Measurements from ENCODE around the gene TMEM44. TPM values are rescaled to one million over a fixed set of nuclear protein-coding genes. Genes with fewer than 3 reads are reported as not detected.

Gene TMEM44
- total and polyA plus RNA-seq, 9 of the 15 experiments (the other 6 are each of a cell fraction or from before 2014, with no cell fraction given): 0.53 to 18.1 (median 11.3) TPM

DNA sequence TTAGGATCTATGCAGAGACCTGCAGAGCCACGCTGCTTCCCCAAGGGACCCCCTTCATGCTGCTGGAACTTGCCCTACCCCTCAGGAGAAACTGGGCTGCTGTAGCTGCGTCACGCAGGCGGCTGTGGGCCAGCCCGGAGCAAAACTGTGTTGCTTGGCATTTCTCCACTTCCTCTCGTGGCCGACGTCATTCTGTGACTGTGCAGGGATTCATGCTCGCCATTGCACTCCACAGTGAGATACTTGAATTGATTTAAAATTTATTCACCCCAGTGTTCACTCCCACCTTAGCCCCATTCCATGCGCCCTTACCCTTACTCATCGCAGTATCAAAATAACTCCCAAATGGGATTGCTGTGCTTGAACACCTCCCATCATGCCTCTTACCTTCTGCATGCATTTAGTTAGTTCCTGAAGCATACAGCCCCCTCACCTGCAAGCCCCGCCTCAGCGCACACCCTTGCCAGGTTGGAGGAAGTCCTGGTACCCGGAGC lies 45.7 kb downstream of the TMEM44 start:
- Histone ChIP-seq H4K20me1 (replicated peaks; ENCODE audit: control insufficient read depth, insufficient read depth, low read length) (no peaks in the 10 kb centered on the region), H3K27me3 (ENCODE audit: control insufficient read depth in 2 of 2, insufficient read depth in 2 of 2, low read length in 2 of 2) (no peaks in the 10 kb centered on the region), H3K4me1 (replicated peaks in 1 of 2; ENCODE audit: control insufficient read depth in 2 of 2, insufficient read depth in 2 of 2, low read length in 2 of 2) (peaks cover 3 to 11% of the 10 kb centered on the region in 2 experiments; a peak in 4 of 5 replicates), H2AFZ (ENCODE audit: low read depth, low read length) (no peak overlapping the region), H3K36me3 (ENCODE audit: control insufficient read depth, insufficient read depth, low read length) (peaks cover 20% of the 10 kb centered on the region; the same call in 2 of the 3 replicates), H3K4me3 (no peak overlapping the region), H3K27ac (ENCODE audit: extremely low read depth, low read depth, low read length) (no peak overlapping the region), H3K4me2 (ENCODE audit: insufficient read depth, low read length) (no peak overlapping the region), H3K9ac (ENCODE audit: insufficient read depth in 1 of 2, low read depth in 2 of 2, low read length in 2 of 2) (peak overlapping the region in 1 of 2 experiments; percentile 54; a peak in 1 of 4 replicates), H3K9me3 (replicated peaks; ENCODE audit: control insufficient read depth, insufficient read depth, low read depth, low read length) (no peaks in the 10 kb centered on the region), H3K9me1 (ENCODE audit: control insufficient read depth, insufficient read depth, low read length) (no peaks in the 10 kb centered on the region), H3K79me2 (ENCODE audit: control insufficient read depth, insufficient read depth, low read length) (peaks cover 13% of the 10 kb centered on the region)
- intact Hi-C loops (cut with micrococcal nuclease) (no loop called here), in situ Hi-C loops (cut with MboI) (loop anchor here (10.0 kb wide), 1 partner anchor 253 kb away; no protein-coding TSS in a partner anchor)
- ChIA-PET CTCF (ENCODE audit: low intra/inter-chr PET ratio) (no interaction called here), POLR2A (interaction anchor here (0.6 to 1.1 kb wide), 3 partner anchors 12 to 843 kb away, joined by 3 to 4 read pairs (median 3); no protein-coding TSS in a partner anchor)
- no TSS peak for BruUV-seq (replicated peaks)
- FAIRE-seq (no peak), ATAC-seq (no peak), DNase-seq (ENCODE audit: extremely low read depth in 1 of 4, low spot score in 3 of 4) (no peak)
- 80% methylated on average over 14 of the region's 14 CpGs for WGBS (ENCODE audit: insufficient coverage, low coverage, missing lambda C conversion rate)
- no peak for TF ChIP-seq ELF4 (CRISPR knock-in tag; IDR thresholded peaks at IDR 0.05)
- TF ChIP-seq ATF7 (IDR thresholded peaks at IDR 0.05): no peak
- TF ChIP-seq THAP7 (CRISPR knock-in tag; IDR thresholded peaks at IDR 0.05): no peak
- no peak for TF ChIP-seq SPI1 (IDR thresholded peaks at IDR 0.05; ENCODE audit: borderline replicate concordance, low read depth, low read length)
- peak; percentile 55; the same call in 1 of the 2 replicates for TF ChIP-seq POLR2AphosphoS2 (IDR thresholded peaks at IDR 0.05; ENCODE audit: low read length)
- 0 out of 2 replicates have a peak, but pooled peaks have one; percentile 24 for TF ChIP-seq POLR2G (IDR thresholded peaks at IDR 0.05; ENCODE audit: low read depth, low read length)
- no peak for TF ChIP-seq RBM14 (IDR thresholded peaks at IDR 0.05; ENCODE audit: borderline replicate concordance, insufficient read depth, low read depth, low read length)
